Uterus (tissue), 4 donors: ENCODE results near the gene RIPK4. TPM values are rescaled to one million over a fixed set of nuclear protein-coding genes. Genes with fewer than 3 reads are reported as not detected.

Experiments used
- DNase-seq, 2 donors: peaks; one replicate each; pipeline ENCODE4 v3.0.0-alpha.2; 2019 to 2020
- H3K27ac ChIP-seq, 2 donors: fragments of 200-600 bp; sonication (generic); 1 replicate in 1 of 2; 2 replicates in 1 of 2; pipeline ENCODE4 v1.5.1; 2016 to 2018
- H3K27me3 ChIP-seq, 2 donors: fragments of 200-600 bp; sonication (generic); one replicate each; pipeline ENCODE4 v1.5.1; 2018 to 2019; ENCODE audit warnings: control low read depth in 1 of 2
- H3K36me3 ChIP-seq, 2 donors: fragments of 200-600 bp; sonication (generic); one replicate each; pipeline ENCODE4 v1.5.1; 2019; ENCODE audit warnings: control low read depth in 1 of 2
- H3K4me1 ChIP-seq, 2 donors: fragments of 200-600 bp; sonication (generic); one replicate each; pipeline ENCODE4 v1.5.1; 2018 to 2019; ENCODE audit warnings: control low read depth in 1 of 2
- H3K4me3 ChIP-seq, 2 donors: fragments of 200-600 bp; sonication (generic); 1 replicate in 1 of 2; 2 replicates in 1 of 2; pipeline ENCODE4 v1.5.1; 2018 to 2019; ENCODE audit warnings: mild to moderate bottlenecking in 1 of 2
- H3K9me3 ChIP-seq, 2 donors: fragments of 200-600 bp; sonication (generic); one replicate each; pipeline ENCODE4 v1.5.1; 2019; ENCODE audit warnings: control low read depth in 1 of 2
- CTCF ChIP-seq, 4 experiments: fragments of 200-600 bp in 2 of 4; fragments of 450-650 bp in 2 of 4; sonication (generic) in 2 of 4; IDR thresholded peaks; one replicate each; pipeline ENCODE4 v1.5.1; 2016 to 2019; ENCODE audit warnings: antibody characterized with exemption in 4 of 4, mild to moderate bottlenecking in 2 of 4, moderate library complexity in 1 of 4
- POLR2A ChIP-seq, 2 donors: fragments of 450-650 bp; IDR thresholded peaks; one replicate each; pipeline ENCODE4 v1.6.1; 2016; ENCODE audit warnings: antibody characterized with exemption in 2 of 2, mild to moderate bottlenecking in 1 of 2, moderate library complexity in 1 of 2
- intact Hi-C: fragments of 100-400 bp; cut with DNase I; formaldehyde crosslinking; loops from one replicate; pipeline ENCODE4 v1.15.1; 2023; ENCODE audit warnings: low total_unique reads
- total RNA-seq, 4 donors: library from RNA; depleted of rRNA in 3 of 4; stranded (reverse); fragments of >200 nt in 3 of 4; gene quantifications; one replicate each; pipeline versions ENCODE4 v1.1.0 to v1.2.4, GENCODE V29; 2014 to 2023
- donor health status: DM: yes; HTN: yes; CAD: no.

RIPK4 gene
- total RNA-seq, 4 donors from 2014 or later: 0.29 to 9.7 TPM; not detected in 2

- DNase-seq: no peak
- no peak overlapping the region for H3K27ac ChIP-seq
- TF ChIP-seq POLR2A (IDR thresholded peaks at IDR 0.05) (no peak), CTCF (IDR thresholded peaks at IDR 0.05) (no peak)
- intact Hi-C loops: loop anchor here (5.0 kb wide), 1 partner anchor 307 kb away; no protein-coding TSS in a partner anchor
- H3K27me3 ChIP-seq: no peaks in the 10 kb centered on the region
- no peak overlapping the region for H3K4me3 ChIP-seq
- no peaks in the 10 kb centered on the region for H3K4me1 ChIP-seq
- H3K9me3 ChIP-seq: no peaks in the 10 kb centered on the region
- no peaks in the 10 kb centered on the region for H3K36me3 ChIP-seq
Observed at GRCh38 chr21:41810597-41810932, 43.7 kb upstream of the RIPK4 start.

- Histone ChIP-seq H3K4me1 (no peaks in the 10 kb centered on the region), H3K9me3 (no peaks in the 10 kb centered on the region), H3K27ac (no peak overlapping the region), H3K4me3 (no peak overlapping the region), H3K36me3 (no peaks in the 10 kb centered on the region), H3K27me3 (no peaks in the 10 kb centered on the region)
- intact Hi-C loops: loop anchor here (5.0 kb wide), 1 partner anchor 307 kb away; no protein-coding TSS in a partner anchor
- TF ChIP-seq POLR2A (IDR thresholded peaks at IDR 0.05): no peak
- no peak for TF ChIP-seq CTCF (IDR thresholded peaks at IDR 0.05)
- no peak for DNase-seq
Observed at GRCh38 chr21:41809891-41810596, 43.2 kb upstream of the RIPK4 start.

GRCh38 chr21:41808846-41809245 is 42.0 kb upstream of the RIPK4 start:
- Histone ChIP-seq H3K27ac (no peak overlapping the region), H3K4me3 (no peak overlapping the region), H3K4me1 (no peaks in the 10 kb centered on the region), H3K36me3 (no peaks in the 10 kb centered on the region), H3K27me3 (no peaks in the 10 kb centered on the region), H3K9me3 (no peaks in the 10 kb centered on the region)
- no peak for DNase-seq
- TF ChIP-seq POLR2A (IDR thresholded peaks at IDR 0.05): no peak
- no peak for TF ChIP-seq CTCF (IDR thresholded peaks at IDR 0.05)
- intact Hi-C loops: no loop called here

- no peaks in the 10 kb centered on the region for H3K9me3 ChIP-seq
- no peaks in the 10 kb centered on the region for H3K4me1 ChIP-seq
- intact Hi-C loops: no loop called here
- DNase-seq: no peak
- H3K4me3 ChIP-seq: no peak overlapping the region
- H3K27me3 ChIP-seq: no peaks in the 10 kb centered on the region
- TF ChIP-seq CTCF (IDR thresholded peaks at IDR 0.05) (no peak), POLR2A (IDR thresholded peaks at IDR 0.05) (no peak)
- no peak overlapping the region for H3K27ac ChIP-seq
- no peaks in the 10 kb centered on the region for H3K36me3 ChIP-seq
Observed at GRCh38 chr21:41808094-41808493, 41.2 kb upstream of the RIPK4 start.

GRCh38 chr21:41806773-41807172 is 39.9 kb upstream of the RIPK4 start:
- Histone ChIP-seq H3K36me3 (no peaks in the 10 kb centered on the region), H3K27me3 (no peaks in the 10 kb centered on the region), H3K4me3 (no peak overlapping the region), H3K27ac (no peak overlapping the region), H3K9me3 (no peaks in the 10 kb centered on the region), H3K4me1 (no peaks in the 10 kb centered on the region)
- intact Hi-C loops: no loop called here
- DNase-seq: no peak
- TF ChIP-seq POLR2A (IDR thresholded peaks at IDR 0.05) (no peak), CTCF (IDR thresholded peaks at IDR 0.05) (no peak)
